ENCODE results near the gene IL1RN. TPM values are rescaled to one million over a fixed set of nuclear protein-coding genes. Genes with fewer than 3 reads are reported as not detected.

The IL1RN gene
- polyA plus RNA-seq, 1 of the 3 experiments (the other 2 are of a cell fraction): not detected

- Histone ChIP-seq H3K9me3 (no peaks in the 10 kb centered on the region), H3K9ac (no peak overlapping the region), H3K4me1 (ENCODE audit: control insufficient read depth in 1 of 2, insufficient read depth in 2 of 2, low read depth in 1 of 2, low read length in 1 of 2) (no peaks in the 10 kb centered on the region), H3K79me2 (ENCODE audit: insufficient read depth) (no peaks in the 10 kb centered on the region), H3K27me3 (ENCODE audit: insufficient read depth) (peaks cover 6% of the 10 kb centered on the region; the same call in 1 of the 2 replicates), H3K9me2 (no peaks in the 10 kb centered on the region), H3K4me3 (ENCODE audit: low read depth in 2 of 2, low read length in 1 of 2) (no peak overlapping the region), H2AFZ (ENCODE audit: low read depth) (no peak overlapping the region), H4K20me1 (ENCODE audit: insufficient read depth) (no peaks in the 10 kb centered on the region), H3F3A (replicated peaks; ENCODE audit: insufficient read depth) (no peaks in the 10 kb centered on the region), H3K27ac (ENCODE audit: low read depth in 2 of 2, low read length in 1 of 2) (no peak overlapping the region), H3K36me3 (replicated peaks in 1 of 2; ENCODE audit: control insufficient read depth in 1 of 2, insufficient read depth in 2 of 2, low read length in 1 of 2) (no peaks in the 10 kb centered on the region), H3K4me2 (no peak overlapping the region)
- TF ChIP-seq RAD21 (IDR thresholded peaks at IDR 0.05; ENCODE audit: low read length) (no peak), SMC3 (IDR thresholded peaks at IDR 0.05; ENCODE audit: low read depth, low read length) (no peak), JUND (IDR thresholded peaks at IDR 0.05) (no peak), SIN3A (IDR thresholded peaks at IDR 0.05; ENCODE audit: borderline replicate concordance, low read depth, low read length) (no peak), CTCF (IDR thresholded peaks at IDR 0.05) (no peak), USF1 (IDR thresholded peaks at IDR 0.05; ENCODE audit: borderline replicate concordance, low read depth) (no peak), TCF12 (IDR thresholded peaks at IDR 0.05) (no peak), PBX3 (IDR thresholded peaks at IDR 0.05) (no peak), MAX (IDR thresholded peaks at IDR 0.05; ENCODE audit: low read depth) (no peak)
- 5% methylated on average over 4 of the region's 4 CpGs for WGBS (ENCODE audit: low lambda C conversion rate)
- DNase-seq: no peak
- CTCF ChIA-PET: interaction anchor here (1.2 kb wide), 1 partner anchor 246 kb away, joined by 4 read pairs; no protein-coding TSS in a partner anchor
- POLR2A ChIA-PET: no interaction called here
These were observed 16.9 kb downstream of the IL1RN start for GRCh38 chr2:113144259-113144658.

GRCh38 chr2:113148606-113149552 lies 21.5 kb downstream of the IL1RN start:
- Histone ChIP-seq H3K9me3 (no peaks in the 10 kb centered on the region), H3K4me3 (ENCODE audit: low read depth in 2 of 2, low read length in 1 of 2) (no peak overlapping the region), H3K27ac (ENCODE audit: low read depth in 2 of 2, low read length in 1 of 2) (no peak overlapping the region), H3K4me2 (no peak overlapping the region), H3K36me3 (replicated peaks in 1 of 2; ENCODE audit: control insufficient read depth in 1 of 2, insufficient read depth in 2 of 2, low read length in 1 of 2) (no peaks in the 10 kb centered on the region), H3K4me1 (ENCODE audit: control insufficient read depth in 1 of 2, insufficient read depth in 2 of 2, low read depth in 1 of 2, low read length in 1 of 2) (no peaks in the 10 kb centered on the region), H3K9me2 (no peaks in the 10 kb centered on the region), H3F3A (replicated peaks; ENCODE audit: insufficient read depth) (no peaks in the 10 kb centered on the region), H3K27me3 (ENCODE audit: insufficient read depth) (no peaks in the 10 kb centered on the region; the same call in 1 of the 2 replicates), H2AFZ (ENCODE audit: low read depth) (no peak overlapping the region), H3K79me2 (ENCODE audit: insufficient read depth) (no peaks in the 10 kb centered on the region), H3K9ac (no peak overlapping the region), H4K20me1 (ENCODE audit: insufficient read depth) (no peaks in the 10 kb centered on the region)
- ChIA-PET POLR2A (no interaction called here), CTCF (interaction anchor here (3.3 kb wide), 1 partner anchor 11 kb away, joined by 23 read pairs; no protein-coding TSS in a partner anchor)
- WGBS (ENCODE audit: low lambda C conversion rate): 18% methylated on average over 5 of the region's 8 CpGs
- no peak for DNase-seq
- TF ChIP-seq CHD2 (IDR thresholded peaks at IDR 0.05; ENCODE audit: low read length, partially characterized antibody) (no peak), MEF2A (IDR thresholded peaks at IDR 0.05; ENCODE audit: borderline replicate concordance, low read depth) (no peak), IRF3 (IDR thresholded peaks at IDR 0.05; ENCODE audit: low read depth, low read length) (no peak), SMC3 (IDR thresholded peaks at IDR 0.05; ENCODE audit: low read depth, low read length) (no peak), YY1 (IDR thresholded peaks at IDR 0.05; ENCODE audit: low read depth) (no peak), POLR2AphosphoS5 (IDR thresholded peaks at IDR 0.05; ENCODE audit: low read depth, low read length) (no peak), PBX3 (IDR thresholded peaks at IDR 0.05) (no peak), SIN3A (IDR thresholded peaks at IDR 0.05; ENCODE audit: borderline replicate concordance, low read depth, low read length) (no peak), CTCF (IDR thresholded peaks at IDR 0.05) (no peak), TEAD4 (IDR thresholded peaks at IDR 0.05; ENCODE audit: borderline replicate concordance, insufficient read depth) (no peak), FOXM1 (IDR thresholded peaks at IDR 0.05; ENCODE audit: low read depth) (no peak)

Measured in SK-N-SH (cell line).